HG03565 (cell line): ENCODE measurements around the gene AMOTL2.

Source experiments
- ATAC-seq: cut with Tn5 transposase; IDR thresholded peaks from one replicate; pipeline ENCODE4 v1.9.1; 2021; ENCODE audit warnings: mild to moderate bottlenecking, moderate library complexity; ENCODE audit not compliant: unreplicated experiment

Gene AMOTL2

DNA sequence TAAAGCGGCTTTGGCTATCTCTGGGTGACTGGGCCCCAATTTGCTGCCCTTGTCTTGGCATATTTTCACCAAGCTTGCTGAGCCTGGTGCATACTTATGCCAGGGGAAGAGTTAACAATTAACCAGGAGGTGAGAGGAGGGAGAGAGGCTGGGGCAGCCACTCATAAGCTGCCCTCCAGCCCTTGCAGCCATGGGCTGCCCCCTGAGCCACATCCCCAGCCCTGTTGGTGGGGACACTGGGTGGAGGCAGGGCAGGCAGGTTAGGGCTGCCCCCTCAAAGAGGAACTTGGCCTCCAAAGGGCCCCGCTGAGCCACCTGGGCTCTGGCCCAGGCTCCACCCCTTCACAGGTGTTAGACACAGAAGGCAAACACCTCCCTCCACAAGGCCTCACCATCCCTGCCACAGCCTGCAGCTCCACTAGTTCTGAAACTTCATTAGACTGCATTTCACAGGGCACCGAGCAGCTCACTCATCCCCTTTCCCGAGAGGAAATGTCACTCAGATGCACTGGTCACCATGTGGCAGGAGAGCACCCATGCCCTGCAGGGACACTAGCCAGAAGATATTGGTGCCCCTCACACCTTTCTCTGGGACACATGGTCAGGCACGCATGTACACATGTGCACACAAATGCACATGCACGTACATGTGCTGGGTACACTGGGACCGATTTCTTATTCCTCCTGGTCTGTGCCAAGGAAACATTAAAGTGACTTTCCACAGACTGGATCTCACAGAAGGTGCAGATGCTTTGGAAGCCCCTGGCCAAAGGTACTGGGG lies 20.2 kb downstream of the AMOTL2 start:
- no peak for ATAC-seq

DNA sequence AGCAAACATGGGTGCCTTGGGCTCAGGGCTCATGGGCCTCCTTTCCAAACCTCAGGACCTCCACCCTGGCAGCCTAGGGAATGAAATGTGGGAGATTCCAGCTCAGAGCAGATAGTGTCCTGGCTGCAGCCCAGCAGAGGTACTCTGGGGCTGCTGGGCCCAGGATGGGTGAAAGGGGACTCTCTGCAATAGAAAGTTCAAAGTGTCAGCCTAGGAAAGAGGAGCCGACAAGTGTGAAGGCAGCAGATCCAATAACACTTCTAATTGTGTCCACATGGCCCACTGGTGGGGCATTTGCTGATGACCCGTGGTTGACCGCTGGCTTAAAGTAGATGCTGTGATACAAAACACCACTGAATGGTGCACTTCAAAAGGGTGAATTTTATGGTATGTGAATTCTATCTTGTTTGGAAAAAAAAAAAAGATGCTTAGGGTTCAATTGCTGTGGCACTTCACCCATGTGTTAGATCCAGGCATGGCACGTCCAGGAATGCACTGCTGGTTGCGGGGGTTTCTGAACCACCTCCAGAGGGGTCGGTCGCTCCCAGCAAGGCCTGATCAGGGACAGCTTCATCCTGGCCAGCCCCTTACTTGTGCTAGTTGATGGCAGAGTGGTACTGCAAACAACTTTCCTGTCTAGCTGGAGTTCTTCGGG lies 20.9 kb downstream of the AMOTL2 start:
- no peak for ATAC-seq

DNA sequence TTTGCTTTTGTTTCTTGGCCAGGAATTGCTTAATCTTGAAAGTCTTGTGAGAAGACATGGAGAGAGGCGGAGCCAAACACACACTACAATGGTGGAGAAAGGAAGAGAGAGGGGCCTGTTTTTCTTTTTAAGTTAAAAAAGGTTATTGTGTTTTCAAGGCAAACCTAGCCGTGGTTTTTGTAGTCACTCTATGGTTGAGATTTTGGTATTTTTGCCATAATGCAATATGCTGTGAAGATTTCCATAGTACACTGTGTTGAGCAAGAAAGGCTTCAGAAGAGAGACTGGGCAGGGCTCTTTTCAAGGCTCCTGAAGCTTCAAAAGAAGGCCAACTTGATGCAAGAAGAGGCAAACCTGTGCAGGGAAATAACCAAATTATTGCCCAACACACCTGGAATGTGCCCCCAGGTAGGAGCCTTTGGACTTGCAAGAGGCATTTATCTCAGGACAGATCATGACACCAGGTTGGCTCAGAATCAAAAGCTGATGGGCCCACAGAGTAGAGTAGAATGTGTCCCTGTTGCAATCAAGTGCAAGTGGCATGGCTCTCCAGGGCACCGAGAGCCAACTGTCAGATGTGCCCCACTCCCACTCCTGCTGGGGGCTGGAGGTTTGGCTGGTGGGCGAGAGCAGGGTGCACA lies 22.1 kb downstream of the AMOTL2 start:
- ATAC-seq, result no peak

DNA sequence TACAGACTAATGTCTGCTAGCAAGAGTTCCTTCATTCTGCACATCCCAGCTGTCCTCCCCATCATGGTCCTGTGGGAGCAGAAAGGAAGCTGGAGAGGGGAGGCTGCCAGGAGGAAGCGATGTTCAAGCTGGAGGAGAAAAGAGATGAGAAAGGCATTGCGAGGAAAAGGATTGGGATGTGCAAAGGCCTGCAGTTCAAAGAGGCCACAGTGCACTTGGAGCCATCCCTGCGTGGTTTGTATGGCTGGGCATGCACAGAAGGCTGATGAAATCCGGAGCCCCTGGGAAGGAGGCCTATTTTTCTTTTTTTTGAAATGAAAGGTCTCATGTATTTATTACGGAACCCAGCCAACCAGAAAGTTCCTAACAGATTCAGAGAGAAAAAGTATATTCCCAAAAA lies 22.8 kb downstream of the AMOTL2 start:
- no peak for ATAC-seq

DNA sequence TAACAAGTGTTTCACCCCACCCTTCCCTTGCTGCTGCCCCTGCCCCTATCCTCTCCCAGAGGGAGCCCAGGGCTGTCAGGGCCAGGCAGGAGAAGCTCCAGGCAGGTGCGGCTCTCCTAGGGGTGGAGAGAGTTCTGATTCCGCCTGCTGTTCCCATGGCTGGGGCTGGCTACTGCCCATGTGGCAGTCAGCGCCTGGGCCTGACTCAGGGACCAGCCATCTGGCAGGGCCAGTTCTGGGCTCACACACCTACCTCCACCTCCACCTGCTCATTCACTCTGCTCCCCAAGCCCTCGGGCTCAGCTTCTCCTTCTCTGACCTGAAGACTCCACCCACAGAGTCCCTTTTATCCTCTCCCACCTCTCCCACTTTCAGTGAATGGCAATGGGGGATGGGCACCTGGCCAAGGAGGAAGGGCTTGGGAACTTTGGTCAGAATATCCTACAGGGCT lies 23.4 kb downstream of the AMOTL2 start:
- ATAC-seq, result no peak

DNA sequence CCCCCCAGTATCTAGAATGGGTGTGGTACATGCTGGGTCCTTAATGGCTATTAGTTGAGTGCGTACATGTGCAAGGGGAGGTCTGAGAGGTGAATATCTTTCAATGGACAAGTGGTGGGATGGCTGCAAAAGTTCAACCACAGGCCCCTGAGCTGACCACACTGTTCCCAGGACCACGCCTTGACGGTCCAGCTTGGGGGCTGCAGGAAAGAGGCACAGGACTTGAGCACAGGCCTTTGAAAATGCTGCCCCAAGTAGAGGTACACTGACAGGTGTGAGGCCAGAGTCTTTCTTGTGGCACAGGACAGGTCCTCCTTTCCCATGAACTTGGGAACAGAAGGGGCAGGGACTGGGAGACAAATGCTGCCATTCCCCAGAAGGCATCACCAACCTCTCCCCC lies 24.0 kb downstream of the AMOTL2 start:
- ATAC-seq, result no peak

DNA sequence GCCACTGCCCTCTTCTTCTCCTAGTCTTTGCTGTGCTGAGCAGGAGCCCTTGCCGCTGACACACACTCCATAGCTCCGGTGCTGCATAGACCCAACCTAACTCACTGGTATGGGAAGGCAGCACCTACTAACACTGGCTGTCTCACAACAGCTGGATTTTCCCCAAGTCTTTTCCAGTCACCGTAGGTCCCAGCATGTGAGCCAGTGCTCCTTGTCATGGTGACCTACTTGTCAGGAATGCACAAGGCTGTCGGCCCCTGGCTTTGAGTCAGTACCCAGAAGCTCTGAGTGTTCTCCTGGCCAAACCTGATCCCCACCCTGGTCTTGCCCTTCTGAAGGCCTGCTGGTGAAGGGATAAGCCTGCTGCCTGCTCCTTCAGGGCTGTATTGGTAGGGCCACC lies 25.7 kb downstream of the AMOTL2 start:
- no peak for ATAC-seq

DNA sequence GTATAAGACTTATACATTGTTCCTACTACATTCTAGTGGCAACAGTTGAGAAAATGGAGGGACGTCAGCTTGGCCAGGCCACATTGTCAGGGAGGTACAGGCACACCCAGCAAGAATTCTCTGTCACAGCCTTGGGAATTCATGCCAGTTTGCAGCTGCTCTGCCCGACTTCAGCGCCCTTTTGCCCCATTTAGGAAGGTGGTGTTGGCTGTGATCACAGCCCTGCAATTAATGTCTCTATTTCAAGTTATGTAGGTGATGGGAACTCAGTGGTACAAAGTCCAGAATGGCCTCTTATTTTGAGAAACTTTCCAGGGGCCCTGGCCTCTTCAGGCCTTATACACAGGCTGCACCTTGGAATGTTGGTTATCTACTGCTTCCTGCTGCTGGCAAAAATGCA lies 26.7 kb downstream of the AMOTL2 start:
- no peak for ATAC-seq

DNA sequence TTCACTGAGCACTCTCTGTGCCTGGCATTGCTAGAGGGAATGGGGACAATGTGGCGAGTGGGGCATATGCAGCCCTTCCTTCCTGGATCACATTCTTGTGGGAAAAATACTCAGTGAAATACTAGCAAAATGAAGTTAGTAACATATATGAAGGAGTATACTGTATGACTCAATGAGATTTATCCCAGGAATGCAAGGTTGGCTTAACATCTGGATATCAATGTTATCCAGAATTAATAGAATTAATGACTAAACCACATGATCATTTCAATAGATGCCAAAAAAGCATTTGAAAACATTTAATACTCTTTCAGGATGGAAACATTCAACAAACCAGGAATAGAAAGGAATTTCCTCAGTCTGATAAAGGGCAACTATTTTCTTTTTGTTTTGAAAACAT lies 27.5 kb downstream of the AMOTL2 start:
- ATAC-seq, result no peak

DNA sequence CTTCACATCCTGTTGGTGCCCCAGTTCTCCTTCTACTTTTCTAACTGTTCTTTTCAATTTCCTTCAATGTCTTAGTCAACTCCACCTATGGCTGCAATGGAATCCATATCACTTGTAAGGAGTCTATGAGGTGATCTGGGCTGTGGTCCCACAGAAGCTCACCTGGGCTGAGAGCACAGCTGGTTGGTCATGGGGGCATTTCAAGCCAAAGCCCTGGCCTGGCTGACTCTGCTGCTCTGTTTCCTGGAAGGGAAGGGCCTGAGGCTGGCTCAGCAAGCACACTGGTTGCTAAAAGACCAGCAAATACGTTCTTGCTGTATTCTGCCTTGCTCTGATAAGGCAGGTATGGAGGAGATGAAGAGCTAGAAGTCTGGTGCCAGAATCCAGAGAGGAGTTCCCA lies 29.0 kb downstream of the AMOTL2 start:
- ATAC-seq, result no peak

DNA sequence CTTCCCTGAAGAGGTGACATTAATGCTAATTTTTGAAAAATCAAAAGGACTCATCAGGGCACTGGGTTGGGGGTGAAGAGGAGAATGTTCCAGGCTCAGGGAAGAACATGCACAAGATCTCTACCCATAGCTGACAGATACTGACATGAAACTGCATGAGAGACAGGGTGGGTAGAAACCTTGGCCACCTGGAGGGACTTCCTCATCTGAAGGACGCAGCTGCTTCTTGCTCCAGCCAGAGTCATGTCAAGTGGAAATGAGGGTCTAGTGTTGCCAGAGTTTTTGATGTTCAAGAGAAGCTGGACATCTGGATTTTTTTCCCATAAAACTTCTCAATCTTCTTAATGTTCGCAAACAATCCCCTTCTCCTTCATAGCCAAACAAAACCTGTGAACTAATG lies 29.7 kb downstream of the AMOTL2 start:
- no peak for ATAC-seq

DNA sequence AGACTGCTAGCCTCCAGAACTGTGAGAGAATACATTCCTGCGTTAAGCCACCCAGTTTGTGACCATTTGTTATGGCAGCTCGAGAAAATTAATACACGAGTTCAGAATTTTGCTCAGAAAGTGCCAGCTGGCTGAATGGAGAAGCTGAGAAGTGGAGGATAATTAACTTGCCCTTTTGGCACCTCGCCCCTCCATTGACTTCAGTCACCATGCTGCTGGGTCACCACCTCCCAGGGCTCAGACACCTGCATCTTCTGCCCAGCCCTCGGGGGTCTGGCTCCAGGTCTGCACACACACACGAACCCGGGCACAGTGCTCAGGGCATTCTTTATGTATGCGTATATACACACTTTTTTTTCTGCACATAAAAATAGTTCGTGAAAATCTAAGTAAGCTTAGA lies 32.0 kb downstream of the AMOTL2 start:
- ATAC-seq, result no peak

DNA sequence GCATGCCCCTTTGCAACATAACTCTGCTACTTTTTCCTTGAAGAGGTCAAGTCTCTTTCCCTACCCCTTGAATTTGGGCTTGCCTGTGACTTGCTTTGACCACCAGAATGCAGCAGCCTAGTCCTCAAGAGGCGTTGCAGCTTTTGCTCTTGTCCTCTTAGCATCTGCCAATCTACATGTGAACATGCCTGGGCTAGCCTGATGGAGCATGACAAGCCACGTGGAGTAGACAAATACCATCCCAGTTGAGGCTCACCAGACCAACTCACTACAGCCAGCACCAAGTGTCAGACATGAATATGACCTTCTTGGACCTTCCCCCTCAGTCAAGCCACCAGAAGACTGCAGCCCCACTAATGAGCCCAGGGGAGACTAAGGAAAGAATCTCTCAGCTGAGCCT lies 32.9 kb downstream of the AMOTL2 start:
- ATAC-seq, result no peak

DNA sequence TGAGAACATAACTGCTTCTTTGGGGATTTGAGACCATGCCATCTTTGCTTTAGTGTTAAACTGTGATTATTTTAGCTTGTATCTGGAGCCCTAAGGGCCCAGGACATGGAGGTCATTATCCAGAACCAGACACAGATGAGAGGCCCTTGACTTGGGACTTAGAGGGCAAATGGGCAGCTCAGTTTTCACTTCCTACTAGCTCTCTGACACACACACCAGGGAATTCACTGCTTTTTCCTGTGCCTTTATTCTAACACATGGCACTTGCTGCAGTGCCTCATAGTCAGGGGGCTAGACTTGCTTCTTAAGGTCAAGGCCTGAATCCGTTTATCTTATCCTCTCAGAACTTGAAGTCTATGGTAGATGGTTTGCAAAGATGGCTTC lies 33.3 kb downstream of the AMOTL2 start:
- ATAC-seq, result no peak

DNA sequence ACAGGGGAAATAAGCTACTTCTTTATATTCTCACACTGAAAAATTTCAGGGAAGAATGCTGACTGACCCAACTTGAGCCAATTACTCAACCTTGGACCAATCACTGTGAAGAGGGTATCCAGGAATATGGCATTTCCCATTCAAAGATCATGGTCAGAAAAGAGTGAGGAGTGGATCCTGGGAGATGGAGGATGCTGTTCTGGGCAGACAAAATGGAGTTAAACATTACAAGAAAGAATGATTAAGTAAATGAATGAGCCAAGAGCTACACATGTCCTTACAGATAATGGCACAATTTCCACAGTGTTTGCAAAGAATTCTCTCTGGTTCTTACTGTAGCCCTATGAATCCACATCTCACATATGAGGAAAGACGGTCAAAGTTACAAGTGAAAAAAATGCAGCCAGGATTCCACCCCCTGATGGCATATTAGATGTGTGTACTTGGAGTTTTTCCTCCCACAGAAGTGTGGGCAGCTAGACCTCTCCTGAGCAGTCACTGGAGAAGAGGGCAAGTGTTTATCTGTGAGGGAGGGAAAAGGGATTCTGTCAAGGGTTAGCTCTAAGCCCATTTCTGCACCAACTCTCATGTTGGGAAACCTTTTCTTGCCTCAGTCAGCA lies 33.8 kb downstream of the AMOTL2 start:
- ATAC-seq, result no peak

DNA sequence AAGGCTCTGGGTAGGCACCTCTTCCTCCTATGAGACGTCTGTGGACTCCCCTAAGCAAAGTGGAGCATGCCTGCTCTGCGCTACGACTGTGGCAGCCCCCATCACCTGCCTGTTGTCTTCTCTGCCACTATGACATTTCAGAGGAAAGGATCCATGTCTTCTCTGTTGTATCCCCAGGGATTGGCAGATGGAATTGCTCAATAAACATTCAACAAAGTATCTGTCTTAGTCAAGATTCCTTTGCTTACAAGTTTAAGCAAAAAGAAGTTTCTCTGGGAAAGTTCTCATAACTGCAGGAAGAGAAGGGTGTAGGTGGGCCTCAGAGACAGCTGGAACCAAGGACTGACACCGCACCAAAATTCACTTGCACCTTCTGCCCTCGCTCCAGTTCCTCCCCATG lies 34.3 kb downstream of the AMOTL2 start:
- no peak for ATAC-seq

DNA sequence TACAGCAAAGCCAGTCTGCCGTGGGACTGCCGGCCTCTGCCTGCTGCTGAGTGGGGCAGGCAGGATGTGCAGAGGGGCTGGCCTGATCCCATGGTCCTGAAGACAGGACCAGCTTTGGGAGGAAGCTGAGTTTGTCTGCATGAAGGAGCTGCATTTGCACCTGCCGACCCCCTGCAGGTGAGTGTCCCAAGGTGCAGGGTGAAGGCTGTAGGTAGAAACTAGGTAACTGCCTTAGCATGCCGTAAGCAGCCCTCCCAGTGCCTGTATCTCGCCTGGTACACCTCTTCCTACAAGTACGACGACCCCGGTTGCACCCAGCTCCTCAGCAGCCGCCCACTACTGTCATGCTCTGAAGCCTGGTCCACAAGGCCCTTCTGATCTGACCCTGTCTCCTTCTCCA lies 34.9 kb downstream of the AMOTL2 start:
- ATAC-seq, result no peak

DNA sequence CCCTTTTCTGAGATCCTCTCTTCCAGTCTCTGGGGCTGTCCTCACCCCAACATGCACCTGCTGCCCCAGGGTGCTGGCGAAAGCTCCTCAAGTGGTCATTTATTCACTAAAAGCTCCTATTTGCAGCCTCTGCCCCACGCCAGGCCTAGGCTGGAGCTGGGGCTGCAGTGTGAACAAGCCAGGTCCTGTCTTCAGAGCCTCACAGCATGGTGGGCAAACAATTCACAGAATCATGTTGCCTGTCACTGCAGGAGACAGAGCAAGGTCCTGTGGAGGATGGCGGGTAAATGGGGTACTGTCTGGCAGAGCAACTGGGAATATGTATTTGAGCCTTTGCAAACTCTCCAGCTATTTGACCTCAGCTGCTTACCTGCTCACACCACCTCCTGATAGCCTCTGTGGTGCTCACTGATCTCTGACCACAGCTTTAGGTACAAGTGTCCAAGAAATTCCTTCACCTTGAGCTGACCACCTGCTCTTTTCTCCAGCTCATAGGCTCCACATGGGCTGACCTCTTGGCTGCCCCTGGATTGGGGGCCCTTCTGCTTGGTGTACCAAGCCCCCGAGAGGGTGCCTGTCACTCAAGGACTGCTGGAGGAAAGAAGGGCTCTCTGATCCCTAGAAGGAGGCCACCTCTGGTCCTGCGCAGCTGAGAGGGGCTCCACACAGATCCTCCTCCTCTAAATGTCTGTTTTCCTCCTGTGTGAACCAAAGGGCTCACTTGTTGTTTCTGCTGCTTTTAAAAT lies 35.6 kb downstream of the AMOTL2 start:
- no peak for ATAC-seq

DNA sequence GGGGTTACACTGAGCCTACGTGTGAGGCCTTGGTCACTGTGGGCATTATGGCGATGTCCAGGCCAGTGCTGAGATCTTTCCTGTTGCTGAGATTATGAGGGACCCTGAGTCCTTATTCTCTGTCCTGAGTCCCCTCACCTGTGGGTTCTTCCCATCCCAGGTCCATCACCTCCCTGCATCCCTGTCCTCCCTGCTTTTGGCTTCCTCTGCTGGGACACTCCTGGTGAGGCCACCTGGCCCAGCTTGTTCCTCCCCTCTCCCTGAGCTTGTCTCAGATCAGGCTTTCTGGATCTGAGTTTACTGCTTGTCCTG lies 36.1 kb downstream of the AMOTL2 start:
- no peak for ATAC-seq

DNA sequence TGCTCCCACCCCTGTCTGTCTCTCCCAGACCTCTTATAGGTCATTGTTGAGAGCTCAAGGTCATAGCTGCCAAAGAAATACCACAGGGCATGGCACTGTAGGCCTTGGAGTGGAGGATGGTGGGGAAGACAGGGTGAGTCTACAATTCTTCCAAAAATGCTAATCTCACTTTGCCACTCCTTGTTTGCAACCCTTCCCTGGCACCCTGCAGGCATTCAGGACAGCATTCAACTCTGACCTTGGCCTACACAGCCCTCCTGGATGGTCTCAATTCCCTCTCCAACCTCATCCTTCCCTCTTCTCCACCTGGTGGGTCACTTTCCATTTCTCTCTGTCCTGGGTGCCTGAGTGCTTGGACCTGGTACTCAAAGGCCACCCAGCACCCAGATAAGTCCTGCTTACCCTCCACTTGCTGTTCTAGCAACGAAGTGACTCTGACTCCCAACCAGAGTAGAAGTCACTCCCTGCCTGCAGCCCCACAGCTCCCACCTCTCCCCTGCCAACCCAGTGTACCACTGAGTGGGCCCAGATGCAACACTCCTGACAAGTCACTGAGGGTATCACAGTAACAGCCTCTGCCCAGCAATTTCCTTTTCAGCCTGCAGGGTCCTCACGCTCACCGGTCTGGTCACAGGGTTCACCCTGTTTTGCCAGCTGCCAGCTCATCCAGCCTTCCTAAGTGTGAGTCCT lies 36.6 kb downstream of the AMOTL2 start:
- ATAC-seq, result no peak

DNA sequence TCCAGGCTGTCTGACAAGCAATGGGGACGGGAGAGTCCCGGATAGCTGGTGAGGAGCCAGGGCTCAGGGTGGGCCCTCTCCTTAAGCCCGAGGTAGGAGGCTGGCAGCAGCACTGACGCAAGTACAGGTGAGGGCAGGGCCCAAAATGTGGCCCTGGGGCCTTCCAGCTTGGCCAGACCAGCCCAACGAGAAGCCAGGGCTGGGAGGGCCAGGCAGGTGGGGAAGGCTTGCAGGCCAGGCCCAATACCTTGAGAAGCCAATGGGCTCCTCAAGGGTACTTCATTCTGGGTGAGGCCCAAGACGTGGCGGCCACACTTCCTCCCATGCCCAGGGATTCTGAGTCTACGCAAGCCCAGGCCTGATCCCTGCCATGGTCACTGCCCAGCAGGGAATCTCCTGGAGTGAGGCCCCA lies 37.2 kb downstream of the AMOTL2 start:
- ATAC-seq, result no peak
